ENCODE results near the gene SYT10.

DNA sequence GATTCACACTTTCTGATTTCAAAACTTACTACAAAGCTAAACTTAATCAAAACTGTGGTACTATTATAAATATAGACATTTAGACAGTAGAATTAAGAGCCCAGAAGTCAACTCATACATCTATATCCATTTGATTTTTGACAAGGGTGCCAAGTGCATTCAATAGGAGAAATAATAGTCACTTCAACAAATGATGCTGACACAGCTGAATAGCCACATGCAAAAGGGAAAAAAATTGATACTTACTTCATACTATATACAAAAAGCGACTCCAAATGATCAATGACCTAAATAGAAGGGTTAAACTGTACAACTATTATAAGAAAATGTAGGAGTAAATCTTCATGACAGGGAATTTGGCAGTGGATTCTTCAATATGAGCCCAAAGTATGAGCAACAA is 40.7 kb upstream of the SYT10 start:
- TF ChIP-seq ETV6 (CRISPR knock-in tag; IDR thresholded peaks at IDR 0.05) (no peak), CTCF (IDR thresholded peaks at IDR 0.05) (no peak), MAX (CRISPR knock-in tag; IDR thresholded peaks at IDR 0.05) (no peak), MYBL2 (CRISPR knock-in tag; IDR thresholded peaks at IDR 0.05) (no peak), CREM (CRISPR knock-in tag; IDR thresholded peaks at IDR 0.05) (no peak), NR1H2 (CRISPR knock-in tag; IDR thresholded peaks at IDR 0.05) (no peak)
- TF ChIP-seq, protein P1, sequence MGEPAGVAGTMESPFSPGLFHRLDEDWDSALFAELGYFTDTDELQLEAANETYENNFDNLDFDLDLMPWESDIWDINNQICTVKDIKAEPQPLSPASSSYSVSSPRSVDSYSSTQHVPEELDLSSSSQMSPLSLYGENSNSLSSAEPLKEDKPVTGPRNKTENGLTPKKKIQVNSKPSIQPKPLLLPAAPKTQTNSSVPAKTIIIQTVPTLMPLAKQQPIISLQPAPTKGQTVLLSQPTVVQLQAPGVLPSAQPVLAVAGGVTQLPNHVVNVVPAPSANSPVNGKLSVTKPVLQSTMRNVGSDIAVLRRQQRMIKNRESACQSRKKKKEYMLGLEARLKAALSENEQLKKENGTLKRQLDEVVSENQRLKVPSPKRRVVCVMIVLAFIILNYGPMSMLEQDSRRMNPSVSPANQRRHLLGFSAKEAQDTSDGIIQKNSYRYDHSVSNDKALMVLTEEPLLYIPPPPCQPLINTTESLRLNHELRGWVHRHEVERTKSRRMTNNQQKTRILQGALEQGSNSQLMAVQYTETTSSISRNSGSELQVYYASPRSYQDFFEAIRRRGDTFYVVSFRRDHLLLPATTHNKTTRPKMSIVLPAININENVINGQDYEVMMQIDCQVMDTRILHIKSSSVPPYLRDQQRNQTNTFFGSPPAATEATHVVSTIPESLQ (CRISPR knock-in tag; IDR thresholded peaks at IDR 0.05), result no peak
- TF ChIP-seq, protein P2, sequence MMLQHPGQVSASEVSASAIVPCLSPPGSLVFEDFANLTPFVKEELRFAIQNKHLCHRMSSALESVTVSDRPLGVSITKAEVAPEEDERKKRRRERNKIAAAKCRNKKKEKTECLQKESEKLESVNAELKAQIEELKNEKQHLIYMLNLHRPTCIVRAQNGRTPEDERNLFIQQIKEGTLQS (CRISPR knock-in tag; conservative IDR thresholded peaks at IDR 0.05), result no peak
